A549 (cell line): ENCODE measurements around the gene FLT3LG. TPM values are rescaled to one million over a fixed set of nuclear protein-coding genes. Genes with fewer than 3 reads are reported as not detected.

Experiments
- ATAC-seq, 2 experiments: fragments of 200-7000 bp in 1 of 2; fragments of >200 bp in 1 of 2; cut with Nextera tagmentation in 1 of 2; cut with Tn5 transposase in 1 of 2; 3 replicates each; pipeline versions ENCODE4 v1.8.0 to v1.9.1; 2018 to 2020; ENCODE audit warnings: mild to moderate bottlenecking in 1 of 2, moderate library complexity in 1 of 2
- CTCF ChIA-PET: fragments of 300-600 bp; sonication (Branson Sonifier 250); formaldehyde crosslinking; extraction: SDS; loops from one replicate; lab custom pipeline; 2021; ENCODE audit warnings: antibody characterized with exemption, inconsistent platforms; lab: Yijun Ruan, JAX
- POLR2A ChIA-PET: fragments of 350-600 bp; formaldehyde crosslinking; extraction: SDS; loops from one replicate; lab custom pipeline; 2021; ENCODE audit warnings: antibody characterized with exemption, inconsistent platforms; lab: Yijun Ruan, JAX
- DNase-seq, 2 experiments: peaks; one replicate each; pipeline versions ENCODE4 v3.0.0 to v3.0.0-alpha.2; 2011 to 2016; ENCODE audit warnings: low read depth in 1 of 2, low spot score in 1 of 2
- FAIRE-seq: peaks from 2 replicates; lab custom pipeline; 2011; peaks lifted over from hg19 to GRCh38; lab: Jason Lieb, UNC
- H3K27ac ChIP-seq, 2 experiments: fragments of >200 bp; sonication (Bioruptor Twin); formaldehyde crosslinking; 3 replicates each; pipeline ENCODE4 v1.5.1; 2016 to 2017
- H3K4me1 ChIP-seq: fragments of >200 bp; sonication (Bioruptor Twin); formaldehyde crosslinking; 3 replicates; pipeline ENCODE4 v1.6.1; 2016
- H3K4me2 ChIP-seq: fragments of >200 bp; sonication (Bioruptor Twin); formaldehyde crosslinking; 3 replicates; pipeline ENCODE4 v1.6.1; 2016
- H3K4me3 ChIP-seq: fragments of >200 bp; sonication (Bioruptor Twin); formaldehyde crosslinking; 3 replicates; pipeline ENCODE4 v1.5.1; 2016
- H3K9me3 ChIP-seq: fragments of >200 bp; sonication (Bioruptor Twin); formaldehyde crosslinking; 3 replicates; pipeline ENCODE4 v1.6.1; 2016
- FOSL2 ChIP-seq, 2 experiments: fragments of 450-650 bp in 1 of 2; fragments of >200 bp in 1 of 2; sonication (Bioruptor Twin) in 1 of 2; formaldehyde crosslinking; IDR thresholded peaks; 2 replicates each; pipeline versions ENCODE4 v1.5.0 to v1.6.1; 2016 to 2020; ENCODE audit warnings: mild to moderate bottlenecking in 1 of 2, moderate library complexity in 1 of 2
- JUN ChIP-seq, 2 experiments: fragments of >200 bp; sonication (Bioruptor Twin); formaldehyde crosslinking; IDR thresholded peaks; 2 replicates in 1 of 2; 3 replicates in 1 of 2; pipeline ENCODE4 v1.6.1; 2016 to 2017
- POLR2A ChIP-seq: IDR thresholded peaks from 2 replicates; pipeline ENCODE4 v1.6.1; 2012; ENCODE audit warnings: mild to moderate bottlenecking, low read length
- RARB ChIP-seq: fragments of 250-450 bp; sonication (Bioruptor Pico); IDR thresholded peaks from 2 replicates; pipeline ENCODE4 v1.8.0; 2021; ENCODE audit warnings: mild to moderate bottlenecking, moderate library complexity
- TFCP2L1 ChIP-seq: fragments of 250-450 bp; sonication (Bioruptor Pico); IDR thresholded peaks from 2 replicates; pipeline ENCODE4 v1.5.0; 2021; ENCODE audit warnings: mild to moderate bottlenecking
- ZNF302 ChIP-seq: fragments of 250-450 bp; sonication (Bioruptor Pico); IDR thresholded peaks from 2 replicates; pipeline ENCODE4 v1.9.0; 2021; ENCODE audit warnings: inconsistent platforms, mild to moderate bottlenecking, moderate library complexity
- WGBS: methylation state at CpG from one replicate; pipeline ENCODE4 v1.1.6; 2017; ENCODE audit errors: missing lambda C conversion rate; 5-methylcytosine and 5-hydroxymethylcytosine counted together
- polyA plus RNA-seq, 4 experiments: library from polyadenylated mRNA; depleted of rRNA in 3 of 4; stranded (reverse); fragments of >200 nt; fragmentation: RNase III in 1 of 4; extraction: RNeasy Plus Mini Kit Qiagen cat#74134 plus additional on column Dnase treatment in 1 of 4; gene quantifications; 2 replicates in 3 of 4; 3 replicates in 1 of 4; pipeline ENCODE4 v1.2.3, GENCODE V29; 2011 to 2017
- small RNA-seq, 6 experiments: library from RNA; depleted of rRNA; stranded (forward); fragments of <200 nt; gene quantifications; one replicate each; pipeline ENCODE3, GENCODE V24; 2012
- TF ChIP-seq, protein P1 (sequence below): fragments of >200 bp; sonication (Bioruptor Twin); formaldehyde crosslinking; IDR thresholded peaks from 3 replicates; pipeline ENCODE4 v1.6.1; 2016
- TF ChIP-seq, protein P2 (sequence below): IDR thresholded peaks from 2 replicates; pipeline ENCODE4 v1.6.1; 2012; ENCODE audit warnings: low read depth, borderline replicate concordance

FLT3LG gene
- polyA plus RNA-seq, 2 of the 4 experiments (the other 2 are of a cell fraction): 0.58 to 0.99 TPM

DNA sequence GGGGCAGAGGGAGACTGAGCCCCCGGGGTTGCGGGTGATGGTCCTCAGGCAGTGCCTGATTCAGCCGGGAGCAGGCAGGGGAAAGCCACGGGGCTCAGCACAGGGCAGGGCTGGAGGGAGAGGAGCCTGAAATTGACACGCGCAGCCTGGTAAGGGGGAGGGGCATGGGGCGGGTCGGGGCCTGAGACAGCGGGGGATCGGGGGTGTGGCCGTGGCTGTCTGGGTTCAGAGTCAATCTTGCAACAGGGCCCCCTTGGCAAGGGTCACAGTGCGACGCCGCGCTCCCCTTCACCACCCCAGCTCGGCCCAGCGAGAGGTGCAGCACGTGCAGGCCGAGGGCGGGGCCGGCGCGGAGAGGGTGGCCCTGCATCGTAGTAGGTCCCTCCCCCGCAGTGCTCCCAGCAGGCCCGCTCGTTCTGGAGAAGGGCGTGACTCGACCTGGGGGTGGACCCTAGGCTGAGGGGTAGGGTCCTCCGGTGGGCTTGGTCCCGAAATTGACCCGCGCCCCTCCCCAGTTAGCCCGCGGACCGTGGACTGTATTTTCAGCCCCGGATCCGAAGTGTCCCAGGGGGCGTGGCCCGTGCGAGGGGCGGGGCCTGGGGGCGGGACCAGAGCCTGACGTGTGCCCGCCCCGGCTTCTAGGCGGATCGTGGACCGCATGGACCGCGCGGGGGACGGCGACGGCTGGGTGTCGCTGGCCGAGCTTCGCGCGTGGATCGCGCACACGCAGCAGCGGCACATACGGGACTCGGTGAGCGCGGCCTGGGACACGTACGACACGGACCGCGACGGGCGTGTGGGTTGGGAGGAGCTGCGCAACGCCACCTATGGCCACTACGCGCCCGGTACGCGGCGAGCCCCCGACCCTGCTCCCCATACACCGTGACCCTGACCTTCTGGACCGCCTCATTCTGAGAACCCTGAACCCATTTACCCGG is 59.8 kb downstream of the FLT3LG start (continued):
- TF ChIP-seq FOSL2 (IDR thresholded peaks at IDR 0.05) (no peak), FOSL2 (CRISPR knock-in tag; IDR thresholded peaks at IDR 0.05) (no peak)

DNA sequence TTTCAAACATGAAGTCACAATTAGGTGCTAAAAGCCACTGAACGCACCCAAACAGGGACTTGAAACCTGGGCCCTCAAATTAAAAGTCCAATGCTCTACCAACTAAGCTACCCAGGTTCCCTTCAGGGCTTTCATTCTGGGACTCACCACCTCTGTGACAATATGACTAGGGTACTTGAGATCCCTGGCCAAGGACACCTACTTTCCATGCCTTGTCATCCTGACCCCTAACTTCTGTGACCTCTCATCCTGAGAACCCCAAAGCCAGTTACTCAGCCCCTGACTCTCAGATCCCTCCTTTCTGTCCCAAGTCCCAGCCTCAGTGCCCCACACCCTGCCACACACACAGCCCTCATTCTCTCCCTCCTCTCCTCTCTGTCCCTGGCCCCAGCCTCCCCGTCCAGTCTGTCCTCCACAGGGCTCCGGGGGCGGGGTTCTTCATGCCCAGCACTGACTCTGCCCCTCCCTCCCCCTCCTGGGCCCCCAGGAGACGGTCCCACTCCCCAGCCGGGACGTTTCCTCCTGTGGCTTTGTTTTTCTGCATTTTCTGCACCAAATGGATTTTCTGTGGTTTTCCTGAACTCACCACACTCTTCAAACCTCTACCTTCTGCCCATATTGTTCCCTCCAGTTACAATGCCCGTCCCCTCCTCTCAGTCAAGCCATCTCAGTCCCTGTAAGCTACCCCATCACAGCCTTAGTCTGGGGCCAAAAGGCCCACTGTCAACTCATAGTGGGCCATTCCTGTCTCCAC is 60.8 kb downstream of the FLT3LG start:
- CTCF ChIA-PET: interaction anchor here (0.6 to 7.1 kb wide), 12 partner anchors 11 to 143 kb away, joined by 3 to 84 read pairs (median 4); partner anchors contain the start of gene PIH1D1
- ATAC-seq (no peak), DNase-seq (no peak), FAIRE-seq (no peak)
- peaks cover 7% of the 10 kb centered on the region; the same call in 1 of the 3 replicates for H3K4me1 ChIP-seq
- POLR2A ChIA-PET: interaction anchor here (0.7 to 1.3 kb wide), 2 partner anchors 39 to 46 kb away, joined by 3 to 6 read pairs; partner anchors contain the start of gene NOSIP
- H3K27ac ChIP-seq: no peak overlapping the region
- peak overlapping the region; percentile 58 for H3K4me3 ChIP-seq
- WGBS: 58% methylated on average over 8 of the region's 8 CpGs
- no peak for TF ChIP-seq JUN (IDR thresholded peaks at IDR 0.05)
- TF ChIP-seq, protein P1, sequence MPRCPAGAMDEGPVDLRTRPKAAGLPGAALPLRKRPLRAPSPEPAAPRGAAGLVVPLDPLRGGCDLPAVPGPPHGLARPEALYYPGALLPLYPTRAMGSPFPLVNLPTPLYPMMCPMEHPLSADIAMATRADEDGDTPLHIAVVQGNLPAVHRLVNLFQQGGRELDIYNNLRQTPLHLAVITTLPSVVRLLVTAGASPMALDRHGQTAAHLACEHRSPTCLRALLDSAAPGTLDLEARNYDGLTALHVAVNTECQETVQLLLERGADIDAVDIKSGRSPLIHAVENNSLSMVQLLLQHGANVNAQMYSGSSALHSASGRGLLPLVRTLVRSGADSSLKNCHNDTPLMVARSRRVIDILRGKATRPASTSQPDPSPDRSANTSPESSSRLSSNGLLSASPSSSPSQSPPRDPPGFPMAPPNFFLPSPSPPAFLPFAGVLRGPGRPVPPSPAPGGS: no peak
- TF ChIP-seq RARB (CRISPR knock-in tag): no peak
- TF ChIP-seq POLR2A: no peak
- no peak for TF ChIP-seq TFCP2L1 (CRISPR knock-in tag)
- TF ChIP-seq, protein P2, sequence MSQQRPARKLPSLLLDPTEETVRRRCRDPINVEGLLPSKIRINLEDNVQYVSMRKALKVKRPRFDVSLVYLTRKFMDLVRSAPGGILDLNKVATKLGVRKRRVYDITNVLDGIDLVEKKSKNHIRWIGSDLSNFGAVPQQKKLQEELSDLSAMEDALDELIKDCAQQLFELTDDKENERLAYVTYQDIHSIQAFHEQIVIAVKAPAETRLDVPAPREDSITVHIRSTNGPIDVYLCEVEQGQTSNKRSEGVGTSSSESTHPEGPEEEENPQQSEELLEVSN: no peak
- TF ChIP-seq ZNF302: no peak
- no peaks in the 10 kb centered on the region for H3K9me3 ChIP-seq
- peak overlapping the region; percentile 96 for H3K4me2 ChIP-seq

Small RNAs within 50 kb of the gene (small RNA-seq; reads per million reads assigned to genes)
- 0 reads per million in 6 experiments for gene COX6CP7
- gene MIR150: 0 to 1.4 (median 0) reads per million in 6 experiments
- gene SNORD32A: 0 reads per million in 6 experiments
- 0 reads per million in 6 experiments for gene SNORD33
- gene SNORD34: 0 reads per million in 6 experiments
- gene SNORD35A: 0 reads per million in 6 experiments
- gene SNORD35B: 0 reads per million in 6 experiments

Other genes starting within 250 kb of the FLT3LG start
- gene SLC6A16, start 149.0 kb upstream of the FLT3LG start, polyA plus RNA-seq (2011; rRNA removed): 5.9 and 8.6 TPM in 2 replicates
- gene SLC6A16, start 149.0 kb upstream of the FLT3LG start, polyA plus RNA-seq (2017; fragmentation: RNase III; extraction: RNeasy Plus Mini Kit Qiagen cat#74134 plus additional on column Dnase treatment): 2.4 to 3.2 TPM (median 3.2 TPM) in 3 replicates
- gene CD37, start 138.8 kb upstream of the FLT3LG start, polyA plus RNA-seq (2011; rRNA removed): not detected in 2 replicates
- 0.13 to 0.22 TPM in 2 of 3 replicates, not detected in the other for gene CD37, start 138.8 kb upstream of the FLT3LG start, polyA plus RNA-seq (2017; fragmentation: RNase III; extraction: RNeasy Plus Mini Kit Qiagen cat#74134 plus additional on column Dnase treatment)
- gene TEAD2, start 111.8 kb upstream of the FLT3LG start, polyA plus RNA-seq (2011; rRNA removed): 15.9 and 20.3 TPM in 2 replicates
- 19.0 to 26.3 TPM (median 25.3 TPM) in 3 replicates for gene TEAD2, start 111.8 kb upstream of the FLT3LG start, polyA plus RNA-seq (2017; fragmentation: RNase III; extraction: RNeasy Plus Mini Kit Qiagen cat#74134 plus additional on column Dnase treatment)
- 0.53 and 0.91 TPM in 2 replicates for gene DKKL1, start 110.3 kb upstream of the FLT3LG start, polyA plus RNA-seq (2011; rRNA removed)
- 0.26 to 0.68 TPM (median 0.37 TPM) in 3 replicates for gene DKKL1, start 110.3 kb upstream of the FLT3LG start, polyA plus RNA-seq (2017; fragmentation: RNase III; extraction: RNeasy Plus Mini Kit Qiagen cat#74134 plus additional on column Dnase treatment)
- 0.08 TPM in 2 replicates for gene KASH5, start 86.0 kb upstream of the FLT3LG start, polyA plus RNA-seq (2011; rRNA removed)
- gene KASH5, start 86.0 kb upstream of the FLT3LG start, polyA plus RNA-seq (2017; fragmentation: RNase III; extraction: RNeasy Plus Mini Kit Qiagen cat#74134 plus additional on column Dnase treatment): 0.17 TPM in 1 of 3 replicates, not detected in the others
- not detected in 2 replicates for gene PTH2, start 50.8 kb upstream of the FLT3LG start, polyA plus RNA-seq (2011; rRNA removed)
- not detected in 3 replicates for gene PTH2, start 50.8 kb upstream of the FLT3LG start, polyA plus RNA-seq (2017; fragmentation: RNase III; extraction: RNeasy Plus Mini Kit Qiagen cat#74134 plus additional on column Dnase treatment)
- 0.06 TPM in 1 of 2 replicates, not detected in the other for gene GFY, start 48.8 kb upstream of the FLT3LG start, polyA plus RNA-seq (2011; rRNA removed)
- gene GFY, start 48.8 kb upstream of the FLT3LG start, polyA plus RNA-seq (2017; fragmentation: RNase III; extraction: RNeasy Plus Mini Kit Qiagen cat#74134 plus additional on column Dnase treatment): 0.16 to 0.18 TPM in 2 of 3 replicates, not detected in the other
- gene SLC17A7, start 32.7 kb upstream of the FLT3LG start, polyA plus RNA-seq (2011; rRNA removed): 0.48 and 0.50 TPM in 2 replicates
- 0.35 to 0.44 TPM (median 0.39 TPM) in 3 replicates for gene SLC17A7, start 32.7 kb upstream of the FLT3LG start, polyA plus RNA-seq (2017; fragmentation: RNase III; extraction: RNeasy Plus Mini Kit Qiagen cat#74134 plus additional on column Dnase treatment)
- 74.1 and 89.7 TPM in 2 replicates for gene PIH1D1, start 22.4 kb upstream of the FLT3LG start, polyA plus RNA-seq (2011; rRNA removed)
- 96.8 to 114 TPM (median 113 TPM) in 3 replicates for gene PIH1D1, start 22.4 kb upstream of the FLT3LG start, polyA plus RNA-seq (2017; fragmentation: RNase III; extraction: RNeasy Plus Mini Kit Qiagen cat#74134 plus additional on column Dnase treatment)
- gene ALDH16A1, start 21.0 kb upstream of the FLT3LG start, polyA plus RNA-seq (2011; rRNA removed): 9.7 and 10.2 TPM in 2 replicates
- gene ALDH16A1, start 21.0 kb upstream of the FLT3LG start, polyA plus RNA-seq (2017; fragmentation: RNase III; extraction: RNeasy Plus Mini Kit Qiagen cat#74134 plus additional on column Dnase treatment): 19.9 to 23.0 TPM (median 23.0 TPM) in 3 replicates
- gene RPL13A, start 13.4 kb downstream of the FLT3LG start, polyA plus RNA-seq (2011; rRNA removed): 5,391 and 5,410 TPM in 2 replicates
- gene RPL13A, start 13.4 kb downstream of the FLT3LG start, polyA plus RNA-seq (2017; fragmentation: RNase III; extraction: RNeasy Plus Mini Kit Qiagen cat#74134 plus additional on column Dnase treatment): 3,383 to 3,595 TPM (median 3,438 TPM) in 3 replicates
- gene RPS11, start 22.2 kb downstream of the FLT3LG start, polyA plus RNA-seq (2011; rRNA removed): 2,624 and 3,014 TPM in 2 replicates
- 3,721 to 3,877 TPM (median 3,793 TPM) in 3 replicates for gene RPS11, start 22.2 kb downstream of the FLT3LG start, polyA plus RNA-seq (2017; fragmentation: RNase III; extraction: RNeasy Plus Mini Kit Qiagen cat#74134 plus additional on column Dnase treatment)
- gene FCGRT, start 38.4 kb downstream of the FLT3LG start, polyA plus RNA-seq (2011; rRNA removed): 25.7 and 32.0 TPM in 2 replicates
- 20.0 to 28.4 TPM (median 28.4 TPM) in 3 replicates for gene FCGRT, start 38.4 kb downstream of the FLT3LG start, polyA plus RNA-seq (2017; fragmentation: RNase III; extraction: RNeasy Plus Mini Kit Qiagen cat#74134 plus additional on column Dnase treatment)
- gene RCN3, start 53.8 kb downstream of the FLT3LG start, polyA plus RNA-seq (2011; rRNA removed): 0.31 and 0.41 TPM in 2 replicates
- 1.6 to 2.1 TPM (median 1.8 TPM) in 3 replicates for gene RCN3, start 53.8 kb downstream of the FLT3LG start, polyA plus RNA-seq (2017; fragmentation: RNase III; extraction: RNeasy Plus Mini Kit Qiagen cat#74134 plus additional on column Dnase treatment)
- 49.0 and 52.5 TPM in 2 replicates for gene NOSIP, start 106.3 kb downstream of the FLT3LG start, polyA plus RNA-seq (2011; rRNA removed)
- 98.0 to 105 TPM (median 101 TPM) in 3 replicates for gene NOSIP, start 106.3 kb downstream of the FLT3LG start, polyA plus RNA-seq (2017; fragmentation: RNase III; extraction: RNeasy Plus Mini Kit Qiagen cat#74134 plus additional on column Dnase treatment)
- gene PRRG2, start 107.1 kb downstream of the FLT3LG start, polyA plus RNA-seq (2011; rRNA removed): 0.53 and 0.82 TPM in 2 replicates
- 0.68 to 1.1 TPM (median 1.0 TPM) in 3 replicates for gene PRRG2, start 107.1 kb downstream of the FLT3LG start, polyA plus RNA-seq (2017; fragmentation: RNase III; extraction: RNeasy Plus Mini Kit Qiagen cat#74134 plus additional on column Dnase treatment)
- 0.78 and 1.6 TPM in 2 replicates for gene PRR12, start 117.0 kb downstream of the FLT3LG start, polyA plus RNA-seq (2011; rRNA removed)
- 13.0 to 16.3 TPM (median 15.6 TPM) in 3 replicates for gene PRR12, start 117.0 kb downstream of the FLT3LG start, polyA plus RNA-seq (2017; fragmentation: RNase III; extraction: RNeasy Plus Mini Kit Qiagen cat#74134 plus additional on column Dnase treatment)
- gene RRAS, start 165.9 kb downstream of the FLT3LG start, polyA plus RNA-seq (2011; rRNA removed): 45.9 and 47.6 TPM in 2 replicates
- gene RRAS, start 165.9 kb downstream of the FLT3LG start, polyA plus RNA-seq (2017; fragmentation: RNase III; extraction: RNeasy Plus Mini Kit Qiagen cat#74134 plus additional on column Dnase treatment): 49.2 to 55.4 TPM (median 50.2 TPM) in 3 replicates
- gene SCAF1, start 168.0 kb downstream of the FLT3LG start, polyA plus RNA-seq (2011; rRNA removed): 4.0 and 6.1 TPM in 2 replicates
- gene SCAF1, start 168.0 kb downstream of the FLT3LG start, polyA plus RNA-seq (2017; fragmentation: RNase III; extraction: RNeasy Plus Mini Kit Qiagen cat#74134 plus additional on column Dnase treatment): 41.0 to 47.9 TPM (median 47.2 TPM) in 3 replicates
- gene IRF3, start 191.6 kb downstream of the FLT3LG start, polyA plus RNA-seq (2011; rRNA removed): 54.0 and 68.6 TPM in 2 replicates
- gene IRF3, start 191.6 kb downstream of the FLT3LG start, polyA plus RNA-seq (2017; fragmentation: RNase III; extraction: RNeasy Plus Mini Kit Qiagen cat#74134 plus additional on column Dnase treatment): 88.5 to 114 TPM (median 103 TPM) in 3 replicates
- gene BCL2L12, start 191.7 kb downstream of the FLT3LG start, polyA plus RNA-seq (2011; rRNA removed): 26.6 and 29.2 TPM in 2 replicates
- gene BCL2L12, start 191.7 kb downstream of the FLT3LG start, polyA plus RNA-seq (2017; fragmentation: RNase III; extraction: RNeasy Plus Mini Kit Qiagen cat#74134 plus additional on column Dnase treatment): 47.8 to 53.0 TPM (median 48.6 TPM) in 3 replicates
- gene PRMT1, start 203.1 kb downstream of the FLT3LG start, polyA plus RNA-seq (2011; rRNA removed): 440 and 504 TPM in 2 replicates
- 488 to 516 TPM (median 500 TPM) in 3 replicates for gene PRMT1, start 203.1 kb downstream of the FLT3LG start, polyA plus RNA-seq (2017; fragmentation: RNase III; extraction: RNeasy Plus Mini Kit Qiagen cat#74134 plus additional on column Dnase treatment)
- 2.0 and 2.9 TPM in 2 replicates for gene ADM5, start 215.4 kb downstream of the FLT3LG start, polyA plus RNA-seq (2011; rRNA removed)
- gene ADM5, start 215.4 kb downstream of the FLT3LG start, polyA plus RNA-seq (2017; fragmentation: RNase III; extraction: RNeasy Plus Mini Kit Qiagen cat#74134 plus additional on column Dnase treatment): 4.3 to 4.5 TPM (median 4.4 TPM) in 3 replicates
- gene CPT1C, start 216.9 kb downstream of the FLT3LG start, polyA plus RNA-seq (2011; rRNA removed): 8.2 and 8.5 TPM in 2 replicates
- 13.7 to 17.1 TPM (median 15.4 TPM) in 3 replicates for gene CPT1C, start 216.9 kb downstream of the FLT3LG start, polyA plus RNA-seq (2017; fragmentation: RNase III; extraction: RNeasy Plus Mini Kit Qiagen cat#74134 plus additional on column Dnase treatment)